ENCODE data around the gene ENO3.
A peak's percentile ranks its signal among the peaks of the same experiment; 100 is the strongest.

ENO3 gene

DNA sequence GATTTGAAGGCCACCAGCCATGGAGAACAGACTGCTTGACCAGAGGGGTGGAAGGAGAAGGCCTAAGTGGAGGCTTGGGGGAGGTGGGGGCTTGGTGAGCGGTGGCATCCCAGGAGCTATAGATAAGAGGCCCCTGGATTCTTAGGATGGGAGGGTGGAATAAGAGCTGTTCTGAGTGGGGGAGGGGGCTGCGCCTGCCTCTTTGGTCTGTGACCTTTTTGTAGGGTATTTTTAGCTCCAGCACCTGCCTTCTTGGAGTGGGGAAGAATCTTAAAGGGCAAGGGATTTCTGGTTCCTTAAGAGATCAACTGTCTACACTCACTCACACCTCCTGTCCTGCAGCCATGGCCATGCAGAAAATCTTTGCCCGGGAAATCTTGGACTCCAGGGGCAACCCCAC is 567 bp downstream of the ENO3 start:
- no peak for DNase-seq

DNA sequence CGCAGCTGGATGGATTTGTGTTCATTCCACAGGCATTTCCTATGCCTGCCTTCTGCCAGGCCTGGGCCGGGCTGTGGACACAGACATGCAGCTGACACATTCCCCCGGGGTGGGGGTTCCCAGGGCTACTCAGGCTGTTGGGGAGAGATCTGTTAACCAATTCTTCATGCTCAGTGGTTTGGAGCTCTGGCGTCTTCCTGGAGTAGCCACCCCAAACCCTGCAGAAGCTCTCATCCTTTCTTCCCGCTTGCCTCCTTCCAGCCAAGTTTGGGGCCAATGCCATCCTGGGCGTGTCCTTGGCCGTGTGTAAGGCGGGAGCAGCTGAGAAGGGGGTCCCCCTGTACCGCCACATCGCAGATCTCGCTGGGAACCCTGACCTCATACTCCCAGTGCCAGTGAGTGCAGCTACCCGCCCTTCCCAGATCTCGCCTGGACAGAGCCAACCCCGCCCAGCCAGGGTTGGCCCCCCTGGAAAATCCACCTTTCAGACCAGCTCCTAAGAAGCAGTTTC is 2.6 kb downstream of the ENO3 start:
- DNase-seq = no peak

DNA sequence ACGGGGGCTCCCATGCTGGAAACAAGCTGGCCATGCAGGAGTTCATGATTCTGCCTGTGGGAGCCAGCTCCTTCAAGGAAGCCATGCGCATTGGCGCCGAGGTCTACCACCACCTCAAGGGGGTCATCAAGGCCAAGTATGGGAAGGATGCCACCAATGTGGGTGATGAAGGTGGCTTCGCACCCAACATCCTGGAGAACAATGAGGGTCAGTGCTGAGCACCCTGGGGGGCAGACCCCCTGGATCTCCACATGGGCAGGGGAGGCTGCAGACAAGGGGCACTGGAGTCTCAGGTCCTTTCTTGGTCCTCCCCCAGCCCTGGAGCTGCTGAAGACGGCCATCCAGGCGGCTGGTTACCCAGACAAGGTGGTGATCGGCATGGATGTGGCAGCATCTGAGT is 4.2 kb downstream of the ENO3 start:
- no peak for DNase-seq

- no peak for DNase-seq
These were observed 5.7 kb downstream of the ENO3 start for GRCh38 chr17:4956493-4957061.

DNA sequence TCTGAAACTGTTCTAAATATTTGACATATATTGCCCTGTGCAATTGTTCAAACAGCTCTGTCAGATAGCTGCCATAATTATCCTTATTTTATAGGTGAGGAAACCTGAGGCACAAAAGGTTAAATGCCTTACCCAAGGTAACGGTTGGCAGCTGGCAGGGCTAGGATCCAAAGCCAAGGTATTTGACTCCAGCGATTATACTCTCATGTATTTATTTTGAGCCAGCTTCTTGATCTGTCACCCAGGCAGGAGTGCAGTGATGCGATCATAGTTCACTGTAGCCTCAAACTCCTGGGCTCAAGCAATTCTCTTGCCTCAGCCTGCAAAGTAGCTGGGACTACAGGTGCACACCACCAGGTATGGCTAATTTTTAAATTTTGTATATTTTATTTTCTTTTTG is 7.2 kb downstream of the ENO3 start:
- no peak for DNase-seq

DNA sequence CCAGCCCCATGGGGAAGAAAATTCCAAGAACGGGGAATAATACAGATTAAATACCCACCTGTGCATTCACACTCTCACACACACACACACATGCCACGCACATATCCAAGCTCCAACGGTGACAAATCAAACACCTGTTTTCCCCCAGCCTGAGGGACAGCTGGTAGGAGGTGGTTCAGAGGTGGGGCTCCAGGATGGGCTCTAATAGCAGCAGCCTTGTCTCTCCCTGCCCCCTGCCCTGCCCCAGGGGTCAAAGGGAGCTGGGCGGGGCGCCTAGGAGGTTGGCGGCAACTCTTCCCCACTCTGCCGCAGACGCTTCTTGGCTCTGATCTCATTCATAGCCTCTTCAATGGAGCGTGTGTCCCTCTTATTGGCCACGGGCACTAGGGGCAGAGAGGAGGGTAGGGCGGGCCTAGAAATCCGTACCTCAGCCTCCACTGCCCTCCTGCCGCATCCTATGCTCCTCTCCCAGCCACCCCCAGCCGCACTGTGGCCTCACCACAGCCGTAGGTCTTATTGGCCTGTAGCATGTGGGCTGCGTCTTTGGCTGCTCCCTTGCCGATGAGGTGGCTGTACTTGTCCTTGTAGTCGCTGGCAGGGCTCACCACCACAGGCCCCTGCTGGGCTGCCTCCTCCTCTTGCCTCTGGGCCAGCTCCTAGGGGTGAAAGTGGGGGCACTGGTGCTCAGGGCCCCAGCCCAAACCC is 8.5 kb downstream of the ENO3 start:
- no peak for DNase-seq

DNA sequence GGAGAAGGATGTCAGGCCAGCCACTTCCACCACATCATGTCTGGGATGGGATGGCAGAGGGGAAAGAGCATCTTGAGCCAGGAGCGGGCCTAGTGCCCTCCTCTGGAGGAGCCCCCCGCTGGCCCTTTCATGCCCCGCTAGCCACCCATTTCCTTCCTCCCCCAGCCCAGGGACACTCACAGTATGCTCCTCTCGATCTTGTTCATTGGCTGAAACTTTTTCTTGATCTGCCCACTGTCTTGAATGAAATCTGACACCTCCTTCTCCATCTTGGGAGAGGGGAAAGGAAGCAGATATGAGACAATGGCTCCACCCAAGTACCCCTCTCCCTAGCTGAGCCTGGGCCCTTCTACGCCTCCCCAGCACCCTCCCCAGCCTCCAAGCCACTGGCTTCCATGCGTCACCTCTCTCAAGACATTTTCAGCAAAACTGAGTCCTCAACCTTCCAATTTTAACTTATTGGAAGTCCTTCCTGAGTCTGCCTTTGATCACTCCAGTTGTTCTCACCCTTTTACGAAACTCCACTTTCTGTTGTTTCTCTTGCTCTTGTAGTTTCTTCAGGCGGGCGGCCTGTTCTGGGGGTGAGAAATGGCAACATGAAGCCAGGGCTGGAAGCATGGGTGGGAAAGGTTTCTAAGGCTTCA is 9.5 kb downstream of the ENO3 start:
- DNase-seq = no peak

DNA sequence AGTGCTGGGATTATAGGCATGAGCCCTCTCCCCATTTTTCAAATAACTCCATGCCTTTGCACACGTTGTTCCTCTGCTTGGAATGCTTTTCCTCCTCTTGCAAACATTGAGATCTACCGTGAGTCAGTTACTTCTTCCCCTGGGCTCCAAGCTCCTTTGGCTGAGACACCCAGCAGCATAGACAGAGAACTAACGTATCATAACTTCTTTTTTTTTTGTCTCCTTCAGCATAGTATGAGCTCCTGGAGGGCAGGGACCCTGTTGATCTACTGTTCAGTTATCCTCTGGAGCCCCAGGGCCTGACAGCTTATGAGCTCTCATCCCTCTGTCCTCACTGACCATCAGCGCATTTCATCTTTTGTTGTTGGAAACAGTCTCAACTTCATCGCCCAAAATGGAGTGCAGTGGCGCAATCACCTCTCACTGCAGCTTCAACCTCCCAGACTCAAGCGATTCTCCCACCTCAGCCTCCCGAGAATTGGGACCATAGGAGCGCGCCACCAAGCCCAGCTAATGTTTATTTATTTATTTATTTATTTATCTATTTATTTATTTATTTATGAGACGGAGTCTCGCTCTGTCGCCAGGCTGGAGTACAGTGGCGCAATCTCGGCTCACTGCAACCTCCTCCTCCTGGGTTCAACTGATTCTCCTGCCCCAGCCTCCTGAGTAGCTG is 14.5 kb downstream of the ENO3 start:
- DNase-seq = no peak

DNA sequence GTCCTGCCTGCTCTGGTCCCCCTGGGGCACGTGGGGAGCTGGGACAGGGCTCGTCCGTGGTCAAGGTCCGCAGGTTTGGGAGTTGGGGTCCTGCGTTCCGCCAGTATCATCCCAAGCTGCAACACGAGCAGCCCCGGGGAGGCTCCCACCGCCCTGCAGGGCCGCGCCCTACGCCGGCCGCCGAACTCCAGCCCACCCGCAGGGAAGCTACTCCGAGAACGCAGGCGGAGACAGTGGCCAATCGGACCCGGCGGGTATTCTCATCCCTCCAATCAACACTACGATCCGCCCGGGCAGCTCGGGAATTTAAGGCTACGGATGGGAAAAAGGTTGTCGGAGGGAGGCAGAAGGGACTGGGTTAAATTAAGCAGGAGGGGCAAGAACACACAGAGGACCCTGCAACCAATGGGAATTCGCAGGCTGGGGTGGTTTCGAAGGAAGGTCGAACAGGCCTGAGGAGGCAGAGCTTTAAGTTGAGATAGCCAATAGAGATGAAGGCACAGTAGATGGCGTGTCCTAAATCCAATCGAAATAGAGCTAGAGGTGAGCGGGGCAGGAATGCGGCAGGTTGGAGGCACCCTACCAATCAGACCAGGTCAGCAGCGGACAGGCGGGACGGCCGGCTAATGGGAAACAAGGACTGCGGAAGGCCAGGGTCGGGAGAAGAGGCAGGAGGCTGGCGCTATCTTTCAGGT is 16.1 kb downstream of the ENO3 start:
- DNase-seq = peak; percentile 98

DNA sequence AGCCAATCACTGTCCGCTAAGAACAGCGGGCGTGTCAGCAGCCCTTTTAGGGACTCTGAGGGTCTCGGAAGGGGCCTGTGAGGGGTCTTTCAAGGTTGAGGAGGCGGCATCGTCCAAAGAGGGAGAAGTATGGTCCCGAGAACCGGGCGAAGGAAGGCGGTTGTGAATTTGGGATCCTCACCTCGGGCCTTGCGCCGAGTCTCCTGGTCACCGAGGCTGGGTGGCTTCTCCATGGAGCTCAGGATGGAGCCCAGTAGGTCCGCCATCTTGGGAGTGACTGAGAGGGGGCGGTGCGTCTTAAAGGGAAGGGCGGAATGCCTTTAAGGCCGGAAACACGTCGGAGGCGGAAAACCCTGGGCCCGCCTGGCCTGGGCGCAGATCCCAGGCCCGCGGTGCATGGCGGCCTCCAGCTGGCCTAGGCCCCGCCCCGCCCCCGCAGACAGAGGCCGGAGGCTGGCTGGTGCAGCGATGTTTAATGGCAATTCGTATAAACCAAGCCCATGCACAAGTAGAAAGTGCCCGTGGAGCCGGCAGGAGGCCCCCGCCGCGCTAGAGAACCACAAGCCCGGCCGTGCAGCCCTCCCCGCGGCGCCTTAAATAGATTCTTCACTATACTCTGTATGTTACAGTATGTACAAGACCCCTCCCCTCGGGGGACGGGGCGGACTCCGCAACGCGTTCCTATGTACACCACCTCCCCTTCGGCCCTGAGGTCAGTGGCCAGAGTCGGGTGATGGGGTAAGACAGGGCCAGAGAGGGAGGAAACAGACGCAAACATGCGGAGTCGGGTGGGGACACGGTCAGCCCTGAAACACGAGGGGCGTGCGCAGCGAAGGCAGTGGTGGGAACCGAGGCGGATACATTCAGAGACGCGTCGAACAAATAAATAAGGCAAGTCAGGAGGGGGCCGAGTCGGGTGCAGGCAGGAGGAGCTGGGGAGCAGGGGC is 16.9 kb downstream of the ENO3 start, which contains the start of gene SPAG7:
Gene SPAG7 (minus strand): TSS at position 279 of the 947 bp plus-strand sequence. CDS start 13 bp downstream, at position 266.
- DNase-seq = peak; percentile 82

GRCh38 chr17:4968486-4969046 is 17.6 kb downstream of the ENO3 start:
- no peak for DNase-seq

DNA sequence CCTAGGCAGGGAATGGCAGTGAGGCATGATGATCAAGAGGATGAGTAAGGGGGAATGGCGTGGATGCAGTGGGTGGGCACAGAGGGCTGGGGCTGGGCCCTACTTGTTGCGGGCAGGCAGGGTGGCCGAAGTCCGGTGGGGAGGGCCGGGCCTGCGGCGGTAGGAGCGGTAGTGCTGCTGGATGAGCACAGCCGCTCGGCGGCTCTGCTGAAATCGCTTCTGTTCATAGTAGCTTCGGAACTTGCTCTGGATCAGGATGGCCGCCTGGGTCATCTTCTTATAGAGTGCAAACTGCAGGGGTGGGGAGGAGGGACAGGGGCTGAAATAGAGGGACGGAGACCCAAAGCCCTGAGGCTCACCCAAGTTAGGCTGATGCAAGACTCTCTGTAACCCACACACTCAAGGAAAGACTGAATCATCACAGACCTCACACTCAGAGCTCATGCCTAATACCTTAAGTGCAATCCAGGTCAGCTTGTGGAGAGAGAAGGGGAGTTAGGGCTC is 18.2 kb downstream of the ENO3 start:
- DNase-seq = no peak

DNA sequence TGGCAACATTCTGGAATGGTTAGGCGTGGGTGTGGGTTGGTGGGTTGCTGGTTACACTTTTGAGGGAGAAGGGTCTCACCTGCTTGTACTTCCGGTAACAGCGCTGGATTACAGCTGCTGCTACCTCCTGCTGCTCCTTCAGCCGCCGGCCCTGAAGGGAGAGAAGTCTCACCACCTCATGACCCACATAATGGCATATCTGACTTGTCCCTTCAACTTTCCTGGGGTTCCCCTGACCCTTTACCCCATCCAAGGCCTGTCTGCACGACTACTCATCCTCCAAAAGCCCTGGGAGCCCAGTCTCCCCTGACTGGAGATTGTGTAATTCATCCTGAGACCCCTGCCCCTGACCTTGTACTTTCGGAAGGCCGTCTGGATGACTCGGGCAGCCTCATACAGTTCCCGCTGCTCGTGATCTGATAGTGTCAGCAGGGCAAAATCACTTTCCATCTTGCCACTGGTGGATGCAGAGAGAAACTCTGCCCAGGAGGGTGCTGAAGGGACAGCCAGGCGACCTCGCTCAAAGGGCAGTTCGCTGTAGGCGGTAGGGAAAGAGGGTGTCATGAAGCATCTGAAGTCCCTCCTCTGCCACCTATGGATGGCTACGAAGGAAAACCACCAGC is 18.7 kb downstream of the ENO3 start:
- no peak for DNase-seq

- no peak for DNase-seq
These were observed 19.4 kb downstream of the ENO3 start for GRCh38 chr17:4970273-4970672.

GRCh38 chr17:4971826-4972225 is 20.9 kb downstream of the ENO3 start:
- DNase-seq = no peak

DNA sequence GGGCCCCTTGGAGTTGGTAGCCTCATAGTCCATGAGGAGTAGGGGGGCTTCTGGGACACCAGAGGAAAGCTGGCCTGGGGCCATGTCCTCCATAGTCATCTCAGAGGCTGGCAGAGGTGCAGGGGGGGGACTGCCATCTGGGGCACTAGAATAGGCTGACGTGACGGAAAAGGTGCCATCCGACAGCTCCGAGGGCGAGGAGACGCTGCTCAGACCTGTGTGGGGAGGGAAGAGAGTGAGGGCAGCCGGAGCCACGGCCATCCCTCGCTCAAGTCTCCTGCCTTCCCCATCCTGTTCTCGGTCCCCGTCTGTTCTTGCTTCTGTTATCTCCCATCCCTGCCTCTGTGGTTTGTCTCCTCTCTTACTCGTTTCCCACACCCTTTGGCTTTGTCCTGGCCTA is 21.4 kb downstream of the ENO3 start:
- no peak for DNase-seq

DNA sequence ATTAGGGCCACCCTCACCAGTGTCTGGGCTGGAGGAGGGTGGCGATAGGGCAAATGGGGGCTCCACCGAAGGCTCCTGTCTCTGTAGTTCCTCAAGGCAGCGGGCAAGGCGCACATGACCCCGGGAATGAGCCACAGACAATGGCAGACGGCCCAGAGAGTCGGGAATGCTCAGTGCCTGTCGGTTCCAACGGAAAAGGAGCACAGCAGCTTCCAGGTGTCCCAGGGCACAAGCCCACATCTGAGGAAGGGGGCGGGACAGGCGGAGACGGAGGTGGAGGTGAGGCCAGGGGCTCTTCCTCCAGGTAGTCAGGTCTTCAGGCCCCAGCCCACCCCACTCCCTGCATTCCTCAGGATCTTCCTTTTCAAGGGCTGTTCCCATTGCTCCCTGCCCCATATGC is 21.8 kb downstream of the ENO3 start:
- no peak for DNase-seq

DNA sequence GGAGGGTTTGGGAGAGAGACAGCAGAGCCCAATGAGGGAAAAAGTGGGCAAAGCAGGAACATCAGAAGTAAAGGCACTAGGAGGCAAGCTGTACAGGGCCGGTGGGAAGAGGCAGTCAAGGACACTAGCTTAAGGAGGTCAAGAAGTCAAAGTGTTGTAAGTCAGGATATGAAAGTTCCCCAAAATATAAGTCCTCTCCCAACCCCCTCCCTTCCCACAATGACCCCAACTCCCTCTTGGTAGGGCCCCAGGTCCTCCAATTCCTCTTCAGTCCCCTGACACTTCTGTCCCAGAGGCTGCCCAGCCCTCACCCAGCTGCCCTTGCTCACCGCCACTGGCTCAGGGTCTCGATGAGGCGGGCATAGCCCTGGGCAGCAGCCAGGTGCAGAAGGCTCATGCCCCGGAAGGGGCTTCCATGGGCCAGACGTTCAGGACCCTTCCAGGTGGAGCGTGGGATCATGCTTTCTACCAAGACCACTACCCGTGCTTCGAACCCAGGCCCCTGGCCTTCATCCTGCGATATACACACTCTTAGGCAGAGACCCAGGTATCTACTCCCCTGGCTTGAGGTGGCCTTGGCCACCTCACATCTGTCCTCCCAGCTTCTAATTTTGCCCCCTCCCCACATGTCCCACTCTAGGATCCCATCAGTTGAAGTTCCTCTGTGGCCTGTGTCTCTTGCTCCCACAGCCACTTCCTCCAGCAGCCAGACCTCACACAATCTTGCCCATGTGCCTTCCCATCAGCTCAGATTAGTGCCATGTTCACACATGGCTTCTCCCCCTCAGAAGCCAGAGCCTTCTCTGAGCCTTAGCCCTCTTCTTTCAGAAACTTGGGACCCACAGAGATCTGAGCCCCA is 22.6 kb downstream of the ENO3 start:
- no peak for DNase-seq

DNA sequence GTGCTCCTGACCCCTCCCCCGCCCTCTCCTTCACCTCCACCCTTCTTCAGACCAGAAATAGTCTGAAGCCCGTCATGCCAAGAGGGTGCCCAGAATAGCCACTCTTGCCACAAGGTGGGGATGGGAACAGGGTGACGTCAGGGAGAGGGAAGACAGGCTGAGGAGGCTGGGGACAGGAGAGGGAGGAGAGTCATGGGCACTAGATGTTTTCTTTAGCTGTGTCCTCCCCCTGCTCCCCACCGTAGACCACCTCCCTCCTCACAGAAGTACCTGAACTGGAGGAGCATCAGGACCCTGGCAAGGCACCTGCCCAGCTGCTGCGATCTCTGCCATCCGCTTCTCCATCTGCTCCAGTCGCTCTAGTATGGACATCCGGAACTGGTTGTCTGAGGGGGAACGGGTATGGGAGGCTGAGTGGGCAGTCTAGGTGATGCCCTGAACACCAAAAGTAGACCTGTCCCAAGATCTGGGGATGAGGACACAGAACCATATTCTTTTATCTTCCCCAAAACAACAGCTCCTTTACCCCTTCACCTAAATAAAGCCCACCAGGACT is 23.3 kb downstream of the ENO3 start:
- no peak for DNase-seq

Data from NCI-H1048 (cell line).